H1 (cell line): ENCODE measurements around the gene SETD9. TPM values are rescaled to one million over a fixed set of nuclear protein-coding genes. Genes with fewer than 3 reads are reported as not detected.

Experiments
- CHD2 ChIP-seq: IDR thresholded peaks from 2 replicates; pipeline ENCODE4 v1.6.1; 2012; ENCODE audit warnings: low read length, improper control_type of control experiment
- CHD7 ChIP-seq: fragments of 300-600 bp; sonication (generic); IDR thresholded peaks from 2 replicates; pipeline ENCODE4 v1.7.1; 2012; ENCODE audit warnings: low read length, moderate library complexity, mild to moderate bottlenecking, inconsistent platforms; ENCODE audit not compliant: insufficient replicate concordance
- CTCF ChIP-seq, 3 experiments: IDR thresholded peaks; 1 replicate in 2 of 3; 2 replicates in 1 of 3; pipeline versions ENCODE4 v1.5.1 to v1.6.1; 2011; ENCODE audit warnings: low read length in 3 of 3, mild to moderate bottlenecking in 3 of 3, inconsistent platforms in 2 of 3, low read depth in 1 of 3, moderate library complexity in 1 of 3; ENCODE audit not compliant: insufficient read depth in 1 of 3; ENCODE audit errors: control extremely low read depth in 1 of 3
- KDM4A ChIP-seq: IDR thresholded peaks from one replicate; pipeline ENCODE4 v1.7.1; 2012; ENCODE audit warnings: low read depth, mild to moderate bottlenecking, moderate library complexity, low read length, inconsistent platforms; ENCODE audit not compliant: severe bottlenecking
- MAX ChIP-seq: IDR thresholded peaks from 2 replicates; pipeline ENCODE4 v1.6.1; 2012; ENCODE audit warnings: inconsistent platforms
- SRF ChIP-seq: IDR thresholded peaks from 2 replicates; pipeline ENCODE4 v1.6.1; 2011; ENCODE audit warnings: mild to moderate bottlenecking, low read depth, low read length, moderate library complexity
- TCF12 ChIP-seq: IDR thresholded peaks from 2 replicates; pipeline ENCODE4 v1.6.1; 2011; ENCODE audit warnings: low read depth, mild to moderate bottlenecking, low read length
- USF2 ChIP-seq: IDR thresholded peaks from 2 replicates; pipeline ENCODE4 v1.6.1; 2011; ENCODE audit warnings: low read length, improper control_type of control experiment
- polyA plus RNA-seq, 7 experiments: library from polyadenylated mRNA; depleted of rRNA in 3 of 7; stranded (reverse) in 5 of 7; unstranded in 2 of 7; fragments of >200 nt in 5 of 7; fragments of 200-250 nt in 2 of 7; gene quantifications; 1 replicate in 5 of 7; 2 replicates in 1 of 7; 4 replicates in 1 of 7; pipeline versions ENCODE4 v1.2.1 to v1.2.3, GENCODE V29; 2011 to 2013; ENCODE audit warnings: missing spikeins in 2 of 7, mixed read lengths in 2 of 7
- total RNA-seq: library from RNA; stranded (reverse); fragmentation: NEBNext Ultra II Directional; extraction: Animal tissue kit (Norgen Biotek cat#: 25700); gene quantifications from 2 replicates; pipeline ENCODE4 v1.2.1, GENCODE V29; 2021

SETD9 gene
- total and polyA plus RNA-seq, 2 of the 8 experiments (the other 6 are each of a cell fraction or from before 2014, with no cell fraction given) = 4.5 to 11.9 TPM

- no peak for TF ChIP-seq CHD7
- no peak for TF ChIP-seq CTCF (IDR thresholded peaks at IDR 0.05; ENCODE audit: control extremely low read depth in 1 of 3, insufficient read depth in 1 of 3, low read depth in 1 of 3, low read length in 3 of 3)
- no peak for TF ChIP-seq KDM4A
- TF ChIP-seq USF2 = no peak
- TF ChIP-seq SRF = no peak
- TF ChIP-seq TCF12 = no peak
- TF ChIP-seq MAX = no peak
- TF ChIP-seq CHD2 = no peak
These were observed 53.9 kb downstream of the SETD9 start (continued) for GRCh38 chr5:56963246-56963645.
